Measurements from ENCODE around the gene MTR. TPM values are rescaled to one million over a fixed set of nuclear protein-coding genes. Genes with fewer than 3 reads are reported as not detected.

The MTR gene
- total RNA-seq, 1 experiment from 2014 or later: 24.6 TPM

DNA sequence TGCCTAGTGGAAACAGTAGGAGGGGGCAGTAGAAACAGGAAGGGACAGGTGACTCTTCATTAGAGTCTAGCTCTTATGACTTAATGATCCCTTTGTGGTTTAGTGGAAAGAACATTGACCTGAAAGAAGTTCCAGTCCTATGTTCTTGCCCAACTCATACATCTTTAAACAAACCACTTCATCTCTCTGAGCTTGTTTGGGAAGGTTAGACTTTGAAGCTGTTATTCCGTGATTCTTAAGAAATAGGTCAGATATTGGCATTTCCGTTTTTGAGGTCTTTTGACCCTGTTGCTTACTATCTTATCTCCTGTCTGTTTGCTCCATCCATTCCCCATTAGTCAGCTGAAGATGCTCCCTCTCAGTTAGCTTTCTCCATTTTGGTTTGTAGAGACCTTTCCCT is 38.5 kb downstream of the MTR start:
- intact Hi-C loops (cut with micrococcal nuclease): no loop called here
- Histone ChIP-seq H3K27me3 (ENCODE audit: insufficient read depth, low read length) (no peaks in the 10 kb centered on the region), H4K20me1 (ENCODE audit: insufficient read depth) (no peaks in the 10 kb centered on the region), H2AFZ (ENCODE audit: low read depth, low read length, poor library complexity, severe bottlenecking) (no peak overlapping the region), H3K9ac (ENCODE audit: low read length) (no peak overlapping the region), H3K9me2 (ENCODE audit: insufficient read depth) (no peaks in the 10 kb centered on the region), H3K79me2 (ENCODE audit: insufficient read depth, low read length) (no peaks in the 10 kb centered on the region), H3K27ac (ENCODE audit: low read depth, low read length) (no peak overlapping the region), H3K4me1 (ENCODE audit: control insufficient read depth in 1 of 2, insufficient read depth in 2 of 2, low read length in 2 of 2) (no peaks in the 10 kb centered on the region), H3K4me3 (replicated peaks in 1 of 2; ENCODE audit: low read depth in 1 of 2, low read length in 2 of 2) (no peak overlapping the region), H3K36me3 (ENCODE audit: control insufficient read depth in 1 of 2, insufficient read depth in 2 of 2, low read length in 2 of 2) (peaks cover 18 to 20% of the 10 kb centered on the region in 2 experiments), H3K9me3 (ENCODE audit: control insufficient read depth in 1 of 2, insufficient read depth in 1 of 2, low read depth in 1 of 2, low read length in 2 of 2) (no peaks in the 10 kb centered on the region), H3K4me2 (ENCODE audit: low read length) (no peak overlapping the region)
- ChIA-PET CTCF (no interaction called here), RAD21 (ENCODE audit: low non-redundant PET in 1 of 2, low total read pairs in 2 of 2, uncharacterized antibody in 2 of 2, unreplicated experiment in 2 of 2) (no interaction called here), POLR2A (no interaction called here)
- no TSS peak for BruUV-seq (replicated peaks)
- TF ChIP-seq, protein P1, sequence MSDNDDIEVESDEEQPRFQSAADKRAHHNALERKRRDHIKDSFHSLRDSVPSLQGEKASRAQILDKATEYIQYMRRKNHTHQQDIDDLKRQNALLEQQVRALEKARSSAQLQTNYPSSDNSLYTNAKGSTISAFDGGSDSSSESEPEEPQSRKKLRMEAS (IDR thresholded peaks at IDR 0.05): no peak
- TF ChIP-seq CEBPB (IDR thresholded peaks at IDR 0.05; ENCODE audit: low read depth) (no peak), EGR1 (IDR thresholded peaks at IDR 0.05; ENCODE audit: low read depth) (no peak), ZNF274 (IDR thresholded peaks at IDR 0.05; ENCODE audit: low read depth, low read length) (no peak), ZFX (IDR thresholded peaks at IDR 0.05) (no peak), ELF1 (IDR thresholded peaks at IDR 0.05; ENCODE audit: borderline replicate concordance, low read depth) (no peak), YY1 (IDR thresholded peaks at IDR 0.05; ENCODE audit: extremely low read depth, insufficient replicate concordance, low read depth, low read length) (no peak)
- TF ChIP-seq, protein P2, sequence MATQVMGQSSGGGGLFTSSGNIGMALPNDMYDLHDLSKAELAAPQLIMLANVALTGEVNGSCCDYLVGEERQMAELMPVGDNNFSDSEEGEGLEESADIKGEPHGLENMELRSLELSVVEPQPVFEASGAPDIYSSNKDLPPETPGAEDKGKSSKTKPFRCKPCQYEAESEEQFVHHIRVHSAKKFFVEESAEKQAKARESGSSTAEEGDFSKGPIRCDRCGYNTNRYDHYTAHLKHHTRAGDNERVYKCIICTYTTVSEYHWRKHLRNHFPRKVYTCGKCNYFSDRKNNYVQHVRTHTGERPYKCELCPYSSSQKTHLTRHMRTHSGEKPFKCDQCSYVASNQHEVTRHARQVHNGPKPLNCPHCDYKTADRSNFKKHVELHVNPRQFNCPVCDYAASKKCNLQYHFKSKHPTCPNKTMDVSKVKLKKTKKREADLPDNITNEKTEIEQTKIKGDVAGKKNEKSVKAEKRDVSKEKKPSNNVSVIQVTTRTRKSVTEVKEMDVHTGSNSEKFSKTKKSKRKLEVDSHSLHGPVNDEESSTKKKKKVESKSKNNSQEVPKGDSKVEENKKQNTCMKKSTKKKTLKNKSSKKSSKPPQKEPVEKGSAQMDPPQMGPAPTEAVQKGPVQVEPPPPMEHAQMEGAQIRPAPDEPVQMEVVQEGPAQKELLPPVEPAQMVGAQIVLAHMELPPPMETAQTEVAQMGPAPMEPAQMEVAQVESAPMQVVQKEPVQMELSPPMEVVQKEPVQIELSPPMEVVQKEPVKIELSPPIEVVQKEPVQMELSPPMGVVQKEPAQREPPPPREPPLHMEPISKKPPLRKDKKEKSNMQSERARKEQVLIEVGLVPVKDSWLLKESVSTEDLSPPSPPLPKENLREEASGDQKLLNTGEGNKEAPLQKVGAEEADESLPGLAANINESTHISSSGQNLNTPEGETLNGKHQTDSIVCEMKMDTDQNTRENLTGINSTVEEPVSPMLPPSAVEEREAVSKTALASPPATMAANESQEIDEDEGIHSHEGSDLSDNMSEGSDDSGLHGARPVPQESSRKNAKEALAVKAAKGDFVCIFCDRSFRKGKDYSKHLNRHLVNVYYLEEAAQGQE (IDR thresholded peaks at IDR 0.05; ENCODE audit: low read depth): no peak
- ATAC-seq: no peak
- no peak for DNase-seq (ENCODE audit: low read depth, low spot score)

Data from HCT116 (cell line).